Fibroblast of villous mesenchyme (primary cell): Measurements from ENCODE around the gene CACNA2D2. TPM values are rescaled to one million over a fixed set of nuclear protein-coding genes. Genes with fewer than 3 reads are reported as not detected.
"Not testable (repeated sequence)": the region's sequence is repeated elsewhere in the genome, so short reads cannot be mapped to it uniquely, and the experiment has no call there.

Experiments used
- DNase-seq: peaks from one replicate; pipeline ENCODE4 v3.0.0-alpha.2; 2010; ENCODE audit warnings: low read depth
- H3K4me3 ChIP-seq: 2 replicates; pipeline ENCODE4 v1.5.1; 2011; ENCODE audit warnings: low read depth, mild to moderate bottlenecking, low read length
- CTCF ChIP-seq: IDR thresholded peaks from 2 replicates; pipeline ENCODE4 v1.5.1; 2012; ENCODE audit warnings: low read depth, mild to moderate bottlenecking, low read length; ENCODE audit not compliant: insufficient read depth
- total RNA-seq: library from RNA; depleted of rRNA; stranded (reverse); fragments of >200 nt; gene quantifications from 2 replicates; pipeline ENCODE4 v1.2.3, GENCODE V29; 2012

Gene CACNA2D2
- total RNA-seq, 1 donor = not detected

DNA sequence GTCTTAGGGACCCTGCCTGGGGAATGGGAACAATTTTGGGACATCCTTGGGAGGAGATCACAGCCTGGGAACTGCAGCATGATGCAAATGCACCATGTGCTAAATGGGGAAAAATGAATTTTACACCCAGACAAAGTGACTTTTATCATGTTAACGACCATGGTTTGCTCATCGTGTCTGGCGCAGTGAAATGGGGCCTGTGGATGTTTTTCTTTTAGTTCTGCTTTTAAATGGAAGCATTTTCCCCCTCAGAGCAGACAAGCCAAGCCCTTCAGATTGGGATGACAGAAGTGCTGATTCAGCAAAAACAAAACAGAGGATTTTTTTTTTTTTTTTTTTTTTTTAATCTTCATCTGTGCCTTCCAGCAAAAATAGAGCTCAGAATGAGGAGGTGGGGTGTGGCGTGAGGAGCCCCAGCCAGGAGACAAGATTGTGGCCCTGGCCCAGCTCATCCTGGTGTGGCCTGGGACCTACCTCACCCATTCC is 14.3 kb upstream of the CACNA2D2 start:
- no peak overlapping the region for H3K4me3 ChIP-seq
- DNase-seq = no peak
- TF ChIP-seq CTCF = no peak

DNA sequence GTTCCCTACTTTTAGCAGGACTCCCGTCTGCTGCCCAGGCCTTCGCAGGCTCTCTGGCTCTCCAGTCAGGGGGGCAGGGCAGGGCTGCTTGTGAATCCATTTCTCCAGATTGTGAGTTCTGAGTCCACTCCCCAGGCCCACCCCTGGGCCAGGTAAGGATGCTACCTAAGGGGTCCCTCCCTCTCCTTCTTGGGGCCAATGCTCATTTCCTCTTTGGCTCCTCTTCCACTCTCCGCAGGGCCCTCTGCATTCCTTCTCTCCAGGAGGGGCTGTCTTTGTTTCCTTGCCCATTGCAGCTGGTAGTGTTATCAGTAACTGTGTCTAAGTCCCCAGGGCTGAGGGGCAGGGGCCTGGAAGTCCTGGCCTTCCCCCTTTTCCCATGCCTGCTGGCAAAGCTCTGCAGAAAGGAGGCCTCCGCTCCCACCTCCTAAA is 13.0 kb upstream of the CACNA2D2 start:
- TF ChIP-seq CTCF = no peak
- DNase-seq = no peak
- H3K4me3 ChIP-seq = no peak overlapping the region

- TF ChIP-seq CTCF = no peak
- peak; percentile 21 for DNase-seq
- H3K4me3 ChIP-seq = no peak overlapping the region
Measured at GRCh38 chr3:50515565-50516439, 12.4 kb upstream of the CACNA2D2 start.

DNA sequence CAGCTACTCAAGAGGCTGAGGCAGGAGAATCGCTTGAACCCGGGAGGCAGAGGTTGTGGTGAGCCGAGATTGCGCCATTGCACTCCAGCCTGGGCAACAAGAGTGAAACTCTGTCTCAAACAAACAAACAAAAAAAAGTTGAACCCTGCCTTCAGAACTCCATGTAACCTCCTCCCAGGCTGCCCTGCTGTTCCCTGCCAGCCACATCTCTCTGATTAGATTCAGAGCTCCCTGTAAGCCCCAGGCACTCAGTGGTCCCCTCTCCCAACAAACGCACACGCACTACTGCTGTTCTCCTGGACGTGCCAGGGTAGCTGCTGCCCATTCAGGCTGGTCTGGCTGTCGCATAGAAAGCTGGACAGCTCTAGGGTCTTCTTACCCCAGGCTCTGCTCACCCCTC is 9.5 kb upstream of the CACNA2D2 start:
- not testable (repeated sequence) for DNase-seq, H3K4me3 ChIP-seq

DNA sequence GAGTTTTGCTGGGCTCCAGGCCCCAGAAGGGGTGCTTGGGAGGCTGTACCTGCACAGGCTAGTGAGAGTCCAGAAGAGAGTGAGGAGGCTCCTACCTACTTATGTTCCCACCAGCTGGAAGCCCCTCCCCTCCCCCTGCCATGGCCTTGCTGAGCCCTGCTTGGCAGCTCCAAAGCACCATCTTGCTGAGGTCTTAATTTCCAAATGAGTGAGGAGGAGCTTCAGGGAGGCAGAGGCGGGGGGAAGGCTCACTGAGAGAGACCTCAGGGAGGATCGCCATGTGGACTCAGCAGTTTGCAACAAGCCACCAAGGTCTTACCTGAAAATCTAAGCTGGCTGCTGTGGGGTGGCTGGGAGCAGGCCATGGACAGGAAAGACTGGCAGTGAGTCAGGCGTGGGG is 8.7 kb upstream of the CACNA2D2 start:
- TF ChIP-seq CTCF = no peak
- H3K4me3 ChIP-seq = no peak overlapping the region
- no peak for DNase-seq

DNA sequence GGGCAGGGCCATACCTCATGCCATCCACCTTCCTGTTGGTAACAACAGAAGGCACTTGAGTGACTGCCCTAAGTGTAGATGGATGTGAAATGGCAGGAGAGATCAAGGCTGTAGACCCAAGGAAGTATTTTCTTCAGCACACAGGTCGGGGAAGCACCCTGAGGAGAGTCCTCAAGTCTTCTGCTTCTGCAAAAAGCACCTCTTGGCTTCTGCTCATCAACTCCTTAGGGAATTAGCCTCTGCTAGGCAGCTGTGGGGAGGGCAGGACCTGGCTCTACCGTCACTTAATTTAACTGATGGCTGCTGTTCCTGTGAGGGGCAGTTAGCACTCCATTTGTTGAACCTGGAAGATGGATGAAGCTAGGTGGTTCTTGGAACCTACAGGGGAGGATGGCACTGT is 6.9 kb upstream of the CACNA2D2 start:
- DNase-seq = no peak
- no peak overlapping the region for H3K4me3 ChIP-seq
- TF ChIP-seq CTCF = no peak

- DNase-seq = no peak
- no peak overlapping the region for H3K4me3 ChIP-seq
- no peak for TF ChIP-seq CTCF
Measured at GRCh38 chr3:50509715-50510114, 6.3 kb upstream of the CACNA2D2 start.
